HEK293 (cell line): ENCODE measurements around the gene CASP3.
"Not testable (repeated sequence)": the region's sequence is repeated elsewhere in the genome, so short reads cannot be mapped to it uniquely, and the experiment has no call there.

Source experiments
- CTCF ChIA-PET: fragments of 350-600 bp; formaldehyde crosslinking; extraction: SDS; loops from one replicate; lab custom pipeline; 2021; ENCODE audit warnings: antibody characterized with exemption; lab: Yijun Ruan, JAX
- POLR2A ChIA-PET: fragments of 300-600 bp; formaldehyde crosslinking; extraction: SDS; loops from one replicate; lab custom pipeline; 2020; ENCODE audit warnings: antibody characterized with exemption, inconsistent platforms; lab: Yijun Ruan, JAX
- H3K27ac ChIP-seq: fragments of 200-500 bp; sonication (Bioruptor generic); 2 replicates; pipeline ENCODE4 v1.5.1; 2014; ENCODE audit warnings: low read depth, low read length, control low read depth, inconsistent platforms; ENCODE audit errors: extremely low read depth
- H3K36me3 ChIP-seq, 2 experiments: fragments of 200-500 bp in 1 of 2; sonication (Bioruptor generic) in 1 of 2; 1 replicate in 1 of 2; 2 replicates in 1 of 2; pipeline ENCODE4 v1.5.1; 2014 to 2017; ENCODE audit warnings: inconsistent platforms in 2 of 2, low read length in 2 of 2; ENCODE audit not compliant: control insufficient read depth in 2 of 2, insufficient read depth in 1 of 2
- H3K4me1 ChIP-seq: fragments of 200-500 bp; sonication (Bioruptor generic); 2 replicates; pipeline ENCODE4 v1.5.1; 2014; ENCODE audit warnings: mild to moderate bottlenecking, low read length, inconsistent platforms; ENCODE audit not compliant: control insufficient read depth, insufficient read depth
- H3K4me3 ChIP-seq: 2 replicates; pipeline ENCODE4 v1.5.1; 2011; ENCODE audit warnings: low read depth, mild to moderate bottlenecking, control low read depth, low read length, moderate library complexity
- H3K9me3 ChIP-seq: fragments of 200-500 bp; sonication (Bioruptor generic); 2 replicates; pipeline ENCODE4 v1.5.1; 2014; ENCODE audit warnings: low read depth, low read length, inconsistent platforms; ENCODE audit not compliant: control insufficient read depth, insufficient read depth
- ATF2 ChIP-seq: fragments of 450-650 bp; formaldehyde crosslinking; IDR thresholded peaks from 2 replicates; pipeline ENCODE4 v1.5.1; 2016; ENCODE audit warnings: missing biosample characterization, missing genetic modification characterization, low read depth
- KLF7 ChIP-seq: fragments of 450-650 bp; formaldehyde crosslinking; IDR thresholded peaks from 2 replicates; pipeline ENCODE4 v1.5.1; 2016; ENCODE audit warnings: missing biosample characterization, missing genetic modification characterization, borderline replicate concordance
- MEIS1 ChIP-seq: sonication (generic); formaldehyde crosslinking; IDR thresholded peaks from 2 replicates; pipeline ENCODE4 v1.8.1; 2022; ENCODE audit warnings: missing genetic modification reagents, mild to moderate bottlenecking, borderline replicate concordance
- REPIN1 ChIP-seq: fragments of 450-650 bp; formaldehyde crosslinking; IDR thresholded peaks from 2 replicates; pipeline ENCODE4 v1.5.1; 2017; ENCODE audit warnings: missing biosample characterization, missing genetic modification characterization, low read depth
- ZBTB44 ChIP-seq: fragments of 450-650 bp; IDR thresholded peaks from 2 replicates; pipeline ENCODE4 v1.5.1; 2018; ENCODE audit warnings: missing biosample characterization, mild to moderate bottlenecking, missing genetic modification characterization
- ZFP37 ChIP-seq: fragments of 450-650 bp; formaldehyde crosslinking; IDR thresholded peaks from 2 replicates; pipeline ENCODE4 v1.5.1; 2016; ENCODE audit warnings: missing biosample characterization, missing genetic modification characterization
- ZNF175 ChIP-seq: fragments of 450-650 bp; formaldehyde crosslinking; IDR thresholded peaks from 2 replicates; pipeline ENCODE4 v1.5.1; 2016; ENCODE audit warnings: missing biosample characterization, missing genetic modification characterization
- ZNF2 ChIP-seq: fragments of 450-650 bp; formaldehyde crosslinking; IDR thresholded peaks from 2 replicates; pipeline ENCODE4 v1.5.1; 2016; ENCODE audit warnings: missing biosample characterization, missing genetic modification characterization
- ZNF223 ChIP-seq: fragments of 450-650 bp; formaldehyde crosslinking; IDR thresholded peaks from 2 replicates; pipeline ENCODE4 v1.5.1; 2016; ENCODE audit warnings: missing biosample characterization, missing genetic modification characterization
- ZNF366 ChIP-seq: fragments of 450-650 bp; formaldehyde crosslinking; conservative IDR thresholded peaks from 2 replicates; pipeline ENCODE4 v1.5.1; 2016; ENCODE audit warnings: missing biosample characterization, missing genetic modification characterization
- ZNF391 ChIP-seq: fragments of 450-650 bp; formaldehyde crosslinking; IDR thresholded peaks from 2 replicates; pipeline ENCODE4 v1.5.1; 2016; ENCODE audit warnings: low read depth, missing biosample characterization, missing genetic modification characterization, borderline replicate concordance
- ZNF549 ChIP-seq: fragments of 450-650 bp; IDR thresholded peaks from 2 replicates; pipeline ENCODE4 v1.5.1; 2018; ENCODE audit warnings: missing biosample characterization, missing genetic modification characterization, mild to moderate bottlenecking, inconsistent platforms, moderate library complexity
- ZNF561 ChIP-seq: fragments of 450-650 bp; IDR thresholded peaks from 2 replicates; pipeline ENCODE4 v1.5.1; 2018; ENCODE audit warnings: missing biosample characterization, missing genetic modification characterization, borderline replicate concordance
- ZNF624 ChIP-seq: fragments of 450-650 bp; formaldehyde crosslinking; IDR thresholded peaks from 2 replicates; pipeline ENCODE4 v1.5.1; 2017; ENCODE audit warnings: missing biosample characterization, missing genetic modification characterization
- TF ChIP-seq, protein P1 (sequence below): fragments of 450-650 bp; formaldehyde crosslinking; IDR thresholded peaks from 2 replicates; pipeline ENCODE4 v1.5.1; 2017; ENCODE audit warnings: missing biosample characterization, missing genetic modification characterization
- TF ChIP-seq, protein P2 (sequence below): fragments of 450-650 bp; formaldehyde crosslinking; IDR thresholded peaks from 2 replicates; pipeline ENCODE4 v1.5.1; 2017; ENCODE audit warnings: missing biosample characterization, missing genetic modification characterization

The CASP3 gene

GRCh38 chr4:184652681-184653080, 3.4 kb upstream of the CASP3 start:
- POLR2A ChIA-PET, CTCF ChIA-PET, H3K4me1 ChIP-seq, H3K9me3 ChIP-seq, H3K27ac ChIP-seq, H3K4me3 ChIP-seq: not testable (repeated sequence)
- peak; percentile 70 for TF ChIP-seq ZNF366 (tag by site-specific recombination)
- peaks cover 0 to 14% of the 10 kb centered on the region in 2 experiments; a peak in 2 of 3 replicates for H3K36me3 ChIP-seq

DNA sequence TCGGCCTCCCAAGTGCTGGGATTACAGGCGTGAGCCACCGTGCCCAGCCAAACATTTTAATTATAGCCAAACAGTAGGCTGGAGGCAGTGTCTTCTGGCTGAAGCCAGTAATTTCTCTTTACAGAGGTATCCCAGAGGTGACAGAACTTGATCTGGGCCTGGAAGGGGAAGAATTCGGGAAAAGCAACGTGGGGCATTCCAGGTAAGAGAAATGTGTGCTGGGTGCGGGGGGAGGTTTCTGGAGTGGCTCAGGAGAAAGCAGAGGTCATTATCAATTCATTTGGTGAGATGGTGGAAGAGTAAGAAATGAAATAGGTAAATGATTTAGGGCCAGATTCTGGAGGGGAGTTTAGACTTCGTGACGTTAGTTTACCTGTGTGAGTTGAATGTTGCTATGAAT, 2.7 kb upstream of the CASP3 start:
- Histone ChIP-seq H3K4me1 (peaks cover 10% of the 10 kb centered on the region), H3K9me3 (no peaks in the 10 kb centered on the region), H3K4me3 (no peak overlapping the region), H3K27ac (no peak overlapping the region), H3K36me3 (peaks cover 0 to 12% of the 10 kb centered on the region in 2 experiments; a peak in 1 of 3 replicates)
- POLR2A ChIA-PET = no interaction called here
- TF ChIP-seq ZNF2 (tag by site-specific recombination) (no peak), ZFP37 (tag by site-specific recombination) (no peak), MEIS1 (CRISPR knock-in tag) (no peak), ZNF549 (tag by site-specific recombination) (no peak), ATF2 (tag by site-specific recombination) (no peak), ZNF223 (tag by site-specific recombination) (no peak), ZNF391 (tag by site-specific recombination) (no peak), ZBTB44 (tag by site-specific recombination) (no peak), ZNF624 (no peak), KLF7 (no peak), ZNF561 (no peak), ZNF175 (tag by site-specific recombination) (no peak), REPIN1 (tag by site-specific recombination) (no peak)
- TF ChIP-seq, protein P1, sequence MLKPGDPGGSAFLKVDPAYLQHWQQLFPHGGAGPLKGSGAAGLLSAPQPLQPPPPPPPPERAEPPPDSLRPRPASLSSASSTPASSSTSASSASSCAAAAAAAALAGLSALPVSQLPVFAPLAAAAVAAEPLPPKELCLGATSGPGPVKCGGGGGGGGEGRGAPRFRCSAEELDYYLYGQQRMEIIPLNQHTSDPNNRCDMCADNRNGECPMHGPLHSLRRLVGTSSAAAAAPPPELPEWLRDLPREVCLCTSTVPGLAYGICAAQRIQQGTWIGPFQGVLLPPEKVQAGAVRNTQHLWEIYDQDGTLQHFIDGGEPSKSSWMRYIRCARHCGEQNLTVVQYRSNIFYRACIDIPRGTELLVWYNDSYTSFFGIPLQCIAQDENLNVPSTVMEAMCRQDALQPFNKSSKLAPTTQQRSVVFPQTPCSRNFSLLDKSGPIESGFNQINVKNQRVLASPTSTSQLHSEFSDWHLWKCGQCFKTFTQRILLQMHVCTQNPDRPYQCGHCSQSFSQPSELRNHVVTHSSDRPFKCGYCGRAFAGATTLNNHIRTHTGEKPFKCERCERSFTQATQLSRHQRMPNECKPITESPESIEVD = no peak
- TF ChIP-seq, protein P2, sequence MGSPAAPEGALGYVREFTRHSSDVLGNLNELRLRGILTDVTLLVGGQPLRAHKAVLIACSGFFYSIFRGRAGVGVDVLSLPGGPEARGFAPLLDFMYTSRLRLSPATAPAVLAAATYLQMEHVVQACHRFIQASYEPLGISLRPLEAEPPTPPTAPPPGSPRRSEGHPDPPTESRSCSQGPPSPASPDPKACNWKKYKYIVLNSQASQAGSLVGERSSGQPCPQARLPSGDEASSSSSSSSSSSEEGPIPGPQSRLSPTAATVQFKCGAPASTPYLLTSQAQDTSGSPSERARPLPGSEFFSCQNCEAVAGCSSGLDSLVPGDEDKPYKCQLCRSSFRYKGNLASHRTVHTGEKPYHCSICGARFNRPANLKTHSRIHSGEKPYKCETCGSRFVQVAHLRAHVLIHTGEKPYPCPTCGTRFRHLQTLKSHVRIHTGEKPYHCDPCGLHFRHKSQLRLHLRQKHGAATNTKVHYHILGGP (tag by site-specific recombination) = no peak
- CTCF ChIA-PET = no interaction called here
